NCI-H1092 (cell line): ENCODE results near the gene PRPF19.
A peak's percentile ranks its signal among the peaks of the same experiment; 100 is the strongest.

Experiments used
- DNase-seq: peaks from one replicate; lab custom pipeline; 2025; lab: John Stamatoyannopoulos, UW

Gene PRPF19

GRCh38 chr11:60872961-60873524 is 33.3 kb downstream of the PRPF19 start:
- no peak for DNase-seq

- no peak for DNase-seq
Observed at GRCh38 chr11:60872124-60872960, 34.0 kb downstream of the PRPF19 start.

- peak; percentile 16 for DNase-seq
Observed at GRCh38 chr11:60871378-60872061, 34.9 kb downstream of the PRPF19 start.

- DNase-seq: no peak
Observed at GRCh38 chr11:60870733-60871377, 35.5 kb downstream of the PRPF19 start.

DNA sequence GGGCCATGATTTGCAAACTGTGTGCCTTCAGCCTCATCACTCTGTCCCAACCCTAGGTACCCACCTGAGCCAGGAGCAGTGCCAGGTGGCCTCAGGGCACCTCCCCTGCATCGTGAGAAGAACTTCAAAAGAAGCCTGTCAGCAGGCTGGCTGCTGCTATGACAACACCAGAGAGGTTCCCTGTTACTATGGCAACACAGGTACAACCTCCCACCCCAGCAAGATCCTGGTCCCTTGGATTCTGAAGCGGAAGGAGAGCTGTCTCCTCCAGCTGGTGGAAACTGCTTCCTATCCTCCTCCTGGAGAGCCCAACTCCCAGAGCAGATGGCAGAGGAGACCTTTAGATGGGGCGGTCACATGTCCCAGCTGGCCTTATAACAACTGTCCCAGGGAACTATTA is 36.1 kb downstream of the PRPF19 start:
- no peak for DNase-seq

- no peak for DNase-seq
Observed at GRCh38 chr11:60869451-60869825, 36.9 kb downstream of the PRPF19 start.

DNA sequence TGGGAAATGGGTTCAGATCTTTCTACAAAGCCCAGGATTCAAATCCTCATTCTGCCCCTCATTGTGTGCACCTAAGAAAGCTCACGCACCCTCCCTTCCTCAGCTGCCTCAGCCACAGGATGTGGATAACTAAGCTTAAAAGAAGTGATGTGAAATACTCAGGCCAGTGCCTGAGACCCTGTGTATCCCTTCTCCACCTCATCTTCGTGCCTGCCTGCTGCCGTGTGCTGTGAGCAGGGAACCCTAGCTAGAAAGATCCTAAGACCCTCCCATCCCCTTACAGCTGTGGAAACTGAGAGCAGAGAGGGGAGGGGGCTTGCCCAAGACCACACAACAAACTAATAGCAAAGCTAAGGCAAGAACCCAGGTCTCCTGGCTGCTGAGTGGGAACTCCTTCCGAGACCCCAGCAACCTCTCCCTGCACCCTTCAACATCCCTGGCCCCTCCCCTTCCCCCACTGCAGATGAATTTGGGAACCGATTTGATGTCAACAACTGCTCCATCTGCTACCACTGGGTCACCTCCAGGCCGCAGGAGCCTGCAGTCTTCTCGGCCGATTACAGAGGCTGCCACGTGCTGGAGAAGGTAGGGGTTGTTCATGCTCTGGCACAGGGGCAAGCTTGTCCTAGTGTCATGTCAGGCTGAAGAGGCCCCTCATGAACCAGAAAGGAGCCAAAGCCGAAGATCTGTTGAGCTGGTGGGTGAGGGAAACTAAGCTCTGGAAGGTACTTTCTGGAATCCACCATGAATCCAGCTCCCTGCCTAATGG is 37.5 kb downstream of the PRPF19 start:
- DNase-seq: no peak

- no peak for DNase-seq
Observed at GRCh38 chr11:60867871-60868681, 38.3 kb downstream of the PRPF19 start.

GRCh38 chr11:60866911-60867870 is 39.2 kb downstream of the PRPF19 start, which contains the start of gene ZP1:
ZP1 (plus strand) TSS chr11:60867542; CDS start chr11:60867562, 20 bp downstream.
- DNase-seq: peak; percentile 94

- no peak for DNase-seq
Observed at GRCh38 chr11:60864856-60865513, 41.4 kb downstream of the PRPF19 start.

DNA sequence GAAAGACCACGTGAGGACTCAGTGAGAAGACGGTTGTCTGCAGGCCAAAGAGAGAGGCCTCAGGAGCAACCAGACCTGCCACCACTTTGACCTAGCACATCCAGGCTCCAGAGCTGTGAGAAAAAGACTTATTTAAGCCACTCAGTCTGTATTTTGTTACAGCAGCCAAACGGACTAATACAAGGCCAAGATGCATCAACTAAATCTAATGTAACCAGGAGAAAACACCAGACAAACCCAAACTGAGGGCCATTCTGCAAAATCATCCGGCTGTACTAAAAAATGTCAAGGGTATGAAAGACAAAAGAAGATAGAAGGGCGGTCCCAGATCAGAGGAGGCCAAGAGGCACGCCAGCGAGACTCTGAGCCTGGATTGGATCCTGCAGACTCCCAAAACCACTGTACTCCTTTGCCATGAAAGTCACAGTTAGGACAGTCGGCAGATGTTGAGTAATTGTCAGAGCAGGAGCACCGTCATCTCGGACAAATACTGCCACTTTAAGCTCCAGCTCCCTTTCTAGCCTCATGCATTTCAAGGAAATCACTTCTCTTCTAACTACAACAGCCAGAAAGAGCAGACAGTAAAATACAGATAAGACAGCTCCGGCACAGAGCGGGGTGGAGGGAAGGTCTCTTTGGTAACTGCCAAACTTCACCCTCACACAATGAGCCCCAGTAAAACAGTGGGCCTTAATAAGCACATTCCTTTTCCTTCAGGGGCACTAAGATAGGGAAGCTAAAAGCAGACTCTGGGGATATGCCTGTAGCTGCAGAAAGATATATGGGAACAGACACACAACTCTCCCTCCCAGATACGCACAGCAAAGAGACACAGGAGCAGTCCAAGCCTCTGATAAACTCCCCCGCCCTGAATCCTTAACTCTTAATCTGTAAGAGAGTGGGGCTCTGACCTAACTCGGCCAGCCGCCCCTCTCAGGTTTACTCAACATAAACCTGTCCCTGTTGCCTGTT is 42.5 kb downstream of the PRPF19 start:
- no peak for DNase-seq

- no peak for DNase-seq
Observed at GRCh38 chr11:60862171-60862570, 44.2 kb downstream of the PRPF19 start.

DNA sequence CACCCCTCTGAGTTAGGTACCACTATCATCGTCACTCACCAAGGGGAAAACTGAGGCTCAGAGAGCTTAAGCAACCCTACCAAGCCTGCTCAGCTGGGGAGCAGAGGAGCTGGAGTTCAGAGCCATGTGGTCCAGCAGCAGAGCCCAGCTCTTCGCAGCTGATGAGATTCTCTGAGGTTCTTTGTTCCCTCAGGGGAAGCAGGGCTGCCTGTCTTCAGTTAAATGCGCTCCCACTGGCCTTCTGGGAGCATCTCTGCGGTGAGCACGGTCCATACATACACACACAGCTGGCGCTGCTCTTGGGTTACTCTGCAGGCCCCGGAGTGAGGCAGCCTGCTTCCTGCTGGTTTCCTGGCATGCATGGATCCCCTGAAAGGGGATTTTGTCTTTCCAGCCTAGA is 45.4 kb downstream of the PRPF19 start:
- DNase-seq: peak; percentile 40

DNA sequence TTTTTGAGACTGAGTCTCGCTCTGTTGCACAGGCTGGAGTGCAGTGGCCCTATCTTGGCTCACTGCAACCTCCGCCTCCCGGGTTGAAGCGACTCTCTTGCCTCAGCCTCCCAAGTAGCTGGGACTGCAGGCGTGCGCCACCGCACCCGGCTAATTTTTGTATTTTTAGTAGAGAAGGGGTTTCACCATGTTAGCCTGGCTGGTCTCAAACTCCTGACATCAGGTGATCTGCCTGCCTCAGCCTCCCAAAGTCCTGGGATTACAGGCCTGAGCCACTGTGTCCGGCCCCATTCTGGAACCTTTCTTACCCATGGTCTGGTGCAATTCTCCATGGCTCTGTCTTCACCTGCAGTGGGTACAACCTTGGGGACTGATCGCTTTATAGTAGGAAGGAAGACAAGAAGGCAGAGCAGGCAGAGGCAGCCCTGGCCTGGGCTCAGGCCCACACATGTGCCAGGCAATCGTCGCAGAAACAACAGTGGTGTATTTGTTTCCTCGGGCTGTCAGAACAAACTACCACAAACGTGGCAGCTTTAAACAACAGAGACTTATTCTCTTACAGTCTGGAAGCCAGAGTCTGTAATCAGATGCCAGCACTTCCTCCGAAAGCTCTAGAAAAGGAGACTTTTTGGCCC is 46.7 kb downstream of the PRPF19 start:
- no peak for DNase-seq

GRCh38 chr11:60858731-60859464 is 47.5 kb downstream of the PRPF19 start:
- DNase-seq: no peak

DNA sequence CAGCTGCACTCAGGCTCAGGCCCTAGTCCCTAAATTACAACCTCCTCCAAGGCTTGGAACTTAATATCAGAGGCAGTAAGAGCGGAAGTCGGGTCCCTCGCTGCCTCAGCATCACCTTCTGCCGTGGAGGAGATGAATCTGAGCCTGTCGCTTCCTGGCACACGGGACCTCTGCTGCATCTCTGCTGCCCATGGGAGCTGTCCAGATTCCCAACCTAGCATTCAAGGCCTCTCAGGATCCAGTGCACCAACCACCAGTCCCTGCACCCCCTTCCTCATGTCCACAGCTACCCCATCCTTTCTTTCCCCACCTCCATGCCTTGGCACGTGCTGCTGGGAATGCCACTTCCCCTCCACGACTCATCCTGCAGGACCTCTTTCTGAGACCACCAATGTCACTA is 48.1 kb downstream of the PRPF19 start:
- DNase-seq: no peak
